GM18870 (cell line): Measurements from ENCODE around the gene MAP3K8.
"Not testable (repeated sequence)": the region's sequence is repeated elsewhere in the genome, so short reads cannot be mapped to it uniquely, and the experiment has no call there.

Source experiments
- ATAC-seq: cut with Tn5 transposase; IDR thresholded peaks from one replicate; pipeline ENCODE4 v1.9.1; 2021; ENCODE audit warnings: moderate library complexity; ENCODE audit not compliant: unreplicated experiment

MAP3K8 gene

GRCh38 chr10:30422981-30423654 is 10.9 kb upstream of the MAP3K8 start:
- no peak for ATAC-seq

- not testable (repeated sequence) for ATAC-seq
These were observed 10.2 kb upstream of the MAP3K8 start for GRCh38 chr10:30423655-30424275.

GRCh38 chr10:30425336-30426075 is 8.5 kb upstream of the MAP3K8 start:
- no peak for ATAC-seq

- ATAC-seq, result no peak
These were observed 3.3 kb upstream of the MAP3K8 start for GRCh38 chr10:30430544-30431298.

- ATAC-seq, result no peak
These were observed 2.5 kb upstream of the MAP3K8 start for GRCh38 chr10:30431435-30431911.

GRCh38 chr10:30432622-30433305 is 1.2 kb upstream of the MAP3K8 start:
- ATAC-seq, result peak; percentile 17

GRCh38 chr10:30433306-30433729 is 666 bp upstream of the MAP3K8 start:
- ATAC-seq, result peak; percentile 18

- ATAC-seq, result peak; percentile 22
These were observed 489 bp downstream of the MAP3K8 start for GRCh38 chr10:30434273-30435072.

GRCh38 chr10:30435073-30435422 is 1.1 kb downstream of the MAP3K8 start:
- no peak for ATAC-seq

- not testable (repeated sequence) for ATAC-seq
These were observed 1.6 kb downstream of the MAP3K8 start for GRCh38 chr10:30435499-30436167.

- no peak for ATAC-seq
These were observed 2.2 kb downstream of the MAP3K8 start for GRCh38 chr10:30436191-30436611.

- ATAC-seq, result no peak
These were observed 2.7 kb downstream of the MAP3K8 start for GRCh38 chr10:30436671-30437030.

- no peak for ATAC-seq
These were observed 3.3 kb downstream of the MAP3K8 start for GRCh38 chr10:30437031-30437841.

GRCh38 chr10:30438021-30438850 is 4.3 kb downstream of the MAP3K8 start:
- no peak for ATAC-seq

GRCh38 chr10:30439931-30440330 is 5.9 kb downstream of the MAP3K8 start:
- no peak for ATAC-seq

- ATAC-seq, result no peak
These were observed 8.1 kb downstream of the MAP3K8 start for GRCh38 chr10:30442019-30442606.

GRCh38 chr10:30443049-30443448 is 9.1 kb downstream of the MAP3K8 start:
- ATAC-seq, result no peak
